ENCODE measurements around the gene NCOA3.

- no peak for TF ChIP-seq CTCF (IDR thresholded peaks at IDR 0.05)
- TF ChIP-seq POLR2A (IDR thresholded peaks at IDR 0.05), result no peak
Measured at GRCh38 chr20:47503685-47504084, 2.0 kb downstream of the NCOA3 start.
